Upper lobe of right lung (tissue), 1 donor: ENCODE results near the gene GTPBP1. TPM values are rescaled to one million over a fixed set of nuclear protein-coding genes. Genes with fewer than 3 reads are reported as not detected.

Experiments used
- ATAC-seq: fragments of 200-7000 bp; cut with Tn5 transposase; one replicate; pipeline ENCODE4 v1.9.1; 2020; ENCODE audit warnings: mild to moderate bottlenecking, moderate library complexity
- DNase-seq: peaks from one replicate; pipeline ENCODE4 v3.0.0-alpha.2; 2020
- H3K27ac ChIP-seq: fragments of 200-600 bp; one replicate; pipeline ENCODE4 v1.8.0; 2022
- H3K27me3 ChIP-seq: fragments of 200-600 bp; one replicate; pipeline ENCODE4 v1.8.0; 2022; ENCODE audit warnings: mild to moderate bottlenecking
- H3K36me3 ChIP-seq: fragments of 200-600 bp; one replicate; pipeline ENCODE4 v1.8.0; 2022
- H3K4me1 ChIP-seq: fragments of 200-600 bp; one replicate; pipeline ENCODE4 v1.8.0; 2022
- H3K4me3 ChIP-seq: fragments of 200-600 bp; one replicate; pipeline ENCODE4 v1.8.0; 2022; ENCODE audit warnings: mild to moderate bottlenecking
- H3K9me3 ChIP-seq: fragments of 200-600 bp; one replicate; pipeline ENCODE4 v1.8.0; 2022
- intact Hi-C: fragments of 100-400 bp; cut with DNase I; formaldehyde crosslinking; loops from one replicate; pipeline ENCODE4 v1.11.0; 2022
- total RNA-seq: library from RNA; stranded (reverse); fragmentation: NEBNext Ultra II Directional; extraction: Animal tissue kit (Norgen Biotek cat#: 25700); gene quantifications from one replicate; pipeline ENCODE4 v1.2.1, GENCODE V29; 2021
- TF ChIP-seq, protein P1 (sequence below): fragments of 200-600 bp; IDR thresholded peaks from one replicate; pipeline ENCODE4 v1.8.0; 2022; ENCODE audit warnings: antibody characterized with exemption
- donor health status: DM: no; HTN: yes; CAD: no; lungs with severe emphysema.

The GTPBP1 gene
- total RNA-seq, 1 donor from 2014 or later, result 72.5 TPM

DNA sequence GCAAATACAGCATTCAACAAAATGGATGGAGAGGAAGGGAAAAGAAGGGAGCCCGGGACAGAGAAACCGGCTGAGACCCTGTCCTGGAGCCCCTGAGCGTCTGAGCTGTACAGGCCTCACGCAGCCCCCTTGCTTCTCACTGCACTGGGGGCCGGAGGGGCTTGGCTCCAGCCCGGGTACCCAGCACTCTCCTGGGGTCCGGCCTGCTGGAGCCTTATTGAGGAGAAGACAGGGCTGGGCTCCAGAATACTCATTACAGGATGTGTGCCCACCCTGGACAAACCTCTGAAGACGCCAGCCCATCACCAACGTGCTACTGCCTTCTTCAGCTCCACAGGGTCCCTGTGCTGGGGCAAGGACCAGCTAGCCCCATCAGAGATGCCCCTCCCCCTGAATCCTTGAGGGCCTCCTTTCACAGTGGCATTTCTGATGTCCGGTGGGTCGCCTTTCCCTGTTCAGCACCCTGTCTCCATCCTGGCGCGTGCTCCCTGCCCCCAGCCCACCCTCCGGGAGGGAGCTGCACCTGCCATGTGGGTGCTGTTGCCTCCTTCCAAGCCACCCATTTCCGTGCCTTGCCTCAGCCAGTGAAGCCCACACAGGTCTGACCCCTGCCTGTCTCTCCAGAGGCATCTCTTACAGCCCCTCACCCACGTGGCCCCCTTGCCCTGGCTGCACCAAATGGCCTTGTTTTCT, 64.7 kb downstream of the GTPBP1 start:
- H3K9me3 ChIP-seq, result no peaks in the 10 kb centered on the region
- DNase-seq (no peak), ATAC-seq (no peak)
- no peaks in the 10 kb centered on the region for H3K4me1 ChIP-seq
- no peaks in the 10 kb centered on the region for H3K36me3 ChIP-seq
- no peak overlapping the region for H3K27ac ChIP-seq
- TF ChIP-seq, protein P1, sequence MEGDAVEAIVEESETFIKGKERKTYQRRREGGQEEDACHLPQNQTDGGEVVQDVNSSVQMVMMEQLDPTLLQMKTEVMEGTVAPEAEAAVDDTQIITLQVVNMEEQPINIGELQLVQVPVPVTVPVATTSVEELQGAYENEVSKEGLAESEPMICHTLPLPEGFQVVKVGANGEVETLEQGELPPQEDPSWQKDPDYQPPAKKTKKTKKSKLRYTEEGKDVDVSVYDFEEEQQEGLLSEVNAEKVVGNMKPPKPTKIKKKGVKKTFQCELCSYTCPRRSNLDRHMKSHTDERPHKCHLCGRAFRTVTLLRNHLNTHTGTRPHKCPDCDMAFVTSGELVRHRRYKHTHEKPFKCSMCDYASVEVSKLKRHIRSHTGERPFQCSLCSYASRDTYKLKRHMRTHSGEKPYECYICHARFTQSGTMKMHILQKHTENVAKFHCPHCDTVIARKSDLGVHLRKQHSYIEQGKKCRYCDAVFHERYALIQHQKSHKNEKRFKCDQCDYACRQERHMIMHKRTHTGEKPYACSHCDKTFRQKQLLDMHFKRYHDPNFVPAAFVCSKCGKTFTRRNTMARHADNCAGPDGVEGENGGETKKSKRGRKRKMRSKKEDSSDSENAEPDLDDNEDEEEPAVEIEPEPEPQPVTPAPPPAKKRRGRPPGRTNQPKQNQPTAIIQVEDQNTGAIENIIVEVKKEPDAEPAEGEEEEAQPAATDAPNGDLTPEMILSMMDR, result no peak
- no peak overlapping the region for H3K4me3 ChIP-seq
- intact Hi-C loops, result no loop called here
- no peaks in the 10 kb centered on the region for H3K27me3 ChIP-seq

DNA sequence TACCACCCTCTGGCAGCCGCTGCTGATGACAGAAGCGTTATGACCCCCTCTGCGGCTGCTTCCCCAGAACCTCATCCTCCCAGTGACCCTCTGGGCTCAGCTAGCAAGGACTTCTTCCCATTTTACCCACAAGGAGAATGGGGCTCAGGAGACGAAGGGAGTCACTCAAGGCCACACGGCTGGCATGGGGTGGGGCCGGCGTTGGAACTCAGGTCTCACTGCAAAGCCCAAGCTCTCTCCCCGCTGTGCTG, 66.8 kb downstream of the GTPBP1 start:
- H3K27me3 ChIP-seq, result no peaks in the 10 kb centered on the region
- no peak for ATAC-seq
- no peaks in the 10 kb centered on the region for H3K9me3 ChIP-seq
- DNase-seq, result no peak
- intact Hi-C loops, result no loop called here
- H3K4me1 ChIP-seq, result no peaks in the 10 kb centered on the region
- no peak overlapping the region for H3K4me3 ChIP-seq
- H3K27ac ChIP-seq, result no peak overlapping the region
- TF ChIP-seq, protein P1, result no peak
- no peaks in the 10 kb centered on the region for H3K36me3 ChIP-seq

DNA sequence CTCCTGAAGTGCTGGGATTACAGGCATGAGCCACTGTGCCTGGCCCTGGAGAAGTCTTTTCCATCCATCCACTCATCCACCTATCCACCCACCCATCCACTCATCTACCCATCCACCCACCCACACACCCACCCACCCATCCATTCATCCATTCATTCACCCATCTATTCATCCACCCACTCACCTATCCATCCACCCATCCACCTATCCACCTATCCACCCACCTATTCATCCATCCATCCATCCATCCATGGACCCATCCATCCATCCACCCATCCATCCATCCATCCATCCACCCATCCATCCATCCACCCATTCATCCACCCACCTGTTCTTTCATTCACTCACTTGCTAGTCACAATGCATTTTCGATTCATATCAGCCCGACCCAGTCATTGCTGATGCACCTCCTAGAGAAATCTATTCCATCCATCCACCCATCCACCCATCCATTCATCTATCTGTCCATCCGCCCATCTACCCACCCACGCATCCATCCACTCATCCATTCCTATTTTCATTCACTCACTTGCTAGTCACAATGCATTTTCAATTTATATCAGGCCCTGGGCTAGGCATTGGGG, 67.7 kb downstream of the GTPBP1 start:
- no peak for DNase-seq
- Histone ChIP-seq H3K36me3 (no peaks in the 10 kb centered on the region), H3K27me3 (no peaks in the 10 kb centered on the region), H3K9me3 (no peaks in the 10 kb centered on the region), H3K4me3 (no peak overlapping the region), H3K27ac (no peak overlapping the region), H3K4me1 (no peaks in the 10 kb centered on the region)
- no peak for ATAC-seq
- intact Hi-C loops, result no loop called here
- TF ChIP-seq, protein P1, result no peak

DNA sequence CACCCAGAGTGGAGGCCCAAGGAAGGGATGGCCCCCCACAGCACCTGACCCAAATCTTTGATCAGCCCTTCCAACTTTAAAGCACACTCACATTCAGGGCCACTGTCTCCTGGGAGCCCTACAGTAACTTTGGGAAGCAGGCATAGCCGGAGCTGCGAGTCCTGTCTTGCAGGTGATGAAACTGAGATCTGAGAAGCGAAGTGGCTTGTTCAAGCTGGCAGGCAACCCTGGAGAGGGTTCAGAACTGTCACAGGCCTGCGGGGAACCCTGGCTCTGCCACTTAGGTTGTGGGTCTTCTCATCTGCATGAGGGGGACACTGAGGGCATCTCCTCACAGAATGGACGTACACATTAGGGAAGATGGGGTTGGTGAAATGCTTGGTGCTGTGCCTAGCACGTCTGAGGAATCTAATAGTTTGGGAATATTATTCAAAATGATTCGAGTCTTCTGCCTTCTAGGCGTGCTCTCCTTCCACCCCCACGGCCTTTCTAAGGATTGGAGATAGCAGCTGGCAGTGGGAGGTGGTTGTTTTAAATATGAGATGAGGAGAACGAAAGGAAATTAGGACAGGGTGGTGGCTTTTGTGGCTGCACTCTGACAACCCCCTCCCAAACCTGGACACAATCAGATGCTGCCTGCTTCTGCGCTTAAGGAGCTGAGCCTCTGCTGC, 68.9 kb downstream of the GTPBP1 start:
- H3K27me3 ChIP-seq, result no peaks in the 10 kb centered on the region
- TF ChIP-seq, protein P1, result no peak
- H3K27ac ChIP-seq, result no peak overlapping the region
- no peaks in the 10 kb centered on the region for H3K9me3 ChIP-seq
- no peaks in the 10 kb centered on the region for H3K4me1 ChIP-seq
- H3K4me3 ChIP-seq, result no peak overlapping the region
- DNase-seq, result no peak
- no peak for ATAC-seq
- intact Hi-C loops, result no loop called here
- peaks cover under 1% of the 10 kb centered on the region for H3K36me3 ChIP-seq

DNA sequence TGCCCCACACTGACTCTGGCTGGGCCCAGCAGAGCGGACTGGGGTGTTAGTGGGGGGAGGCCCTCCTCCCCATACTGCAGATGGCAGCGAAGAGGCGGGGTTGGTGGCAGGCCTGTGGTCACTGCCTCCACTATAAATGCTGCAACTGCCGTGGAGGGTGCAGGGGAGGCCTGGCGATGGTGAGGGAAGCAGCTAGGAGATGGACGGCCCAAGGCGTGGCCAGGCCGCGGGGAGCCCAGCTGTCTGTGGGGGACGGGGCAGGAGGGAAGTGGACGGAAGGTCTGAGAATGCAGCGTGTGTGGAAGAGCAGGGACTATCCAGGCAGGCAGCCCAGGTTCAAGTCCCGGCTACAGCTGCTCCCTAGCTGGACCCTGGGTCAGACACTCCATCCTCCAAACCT, 69.9 kb downstream of the GTPBP1 start:
- H3K27me3 ChIP-seq, result no peaks in the 10 kb centered on the region
- H3K4me3 ChIP-seq, result no peak overlapping the region
- DNase-seq, result no peak
- TF ChIP-seq, protein P1, result no peak
- H3K27ac ChIP-seq, result no peak overlapping the region
- intact Hi-C loops, result no loop called here
- H3K36me3 ChIP-seq, result peaks cover 11% of the 10 kb centered on the region
- H3K9me3 ChIP-seq, result no peaks in the 10 kb centered on the region
- ATAC-seq, result no peak
- no peaks in the 10 kb centered on the region for H3K4me1 ChIP-seq
